ENCODE results near the gene ATP1A4.
"Not testable (repeated sequence)": the region's sequence is repeated elsewhere in the genome, so short reads cannot be mapped to it uniquely, and the experiment has no call there.

The ATP1A4 gene

DNA sequence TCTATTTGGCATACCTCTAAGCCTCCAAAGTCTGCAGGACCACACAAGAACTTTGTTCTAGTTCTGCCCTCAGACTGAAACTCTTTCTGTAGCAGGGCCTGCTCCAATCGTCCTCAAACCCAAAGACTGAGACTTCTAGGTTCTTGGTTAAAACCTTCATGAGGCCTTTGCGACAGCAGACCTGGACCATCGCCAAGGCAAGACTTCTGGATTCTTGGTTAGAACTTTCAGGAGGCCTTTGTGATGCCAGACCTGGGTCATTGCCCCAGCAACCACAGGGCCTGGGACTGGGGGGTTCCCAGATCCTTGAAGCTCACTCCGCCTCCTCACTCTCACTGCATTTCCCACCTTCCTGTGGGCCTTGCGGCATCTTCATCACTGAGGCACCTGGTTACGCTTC is at the start of gene ATP1A4:
ATP1A4 (plus strand) TSS at position 301 of the 400 bp plus-strand sequence. CDS start 438 bp downstream, outside the sequence.
- no peak for DNase-seq (ENCODE audit: low read depth)

DNA sequence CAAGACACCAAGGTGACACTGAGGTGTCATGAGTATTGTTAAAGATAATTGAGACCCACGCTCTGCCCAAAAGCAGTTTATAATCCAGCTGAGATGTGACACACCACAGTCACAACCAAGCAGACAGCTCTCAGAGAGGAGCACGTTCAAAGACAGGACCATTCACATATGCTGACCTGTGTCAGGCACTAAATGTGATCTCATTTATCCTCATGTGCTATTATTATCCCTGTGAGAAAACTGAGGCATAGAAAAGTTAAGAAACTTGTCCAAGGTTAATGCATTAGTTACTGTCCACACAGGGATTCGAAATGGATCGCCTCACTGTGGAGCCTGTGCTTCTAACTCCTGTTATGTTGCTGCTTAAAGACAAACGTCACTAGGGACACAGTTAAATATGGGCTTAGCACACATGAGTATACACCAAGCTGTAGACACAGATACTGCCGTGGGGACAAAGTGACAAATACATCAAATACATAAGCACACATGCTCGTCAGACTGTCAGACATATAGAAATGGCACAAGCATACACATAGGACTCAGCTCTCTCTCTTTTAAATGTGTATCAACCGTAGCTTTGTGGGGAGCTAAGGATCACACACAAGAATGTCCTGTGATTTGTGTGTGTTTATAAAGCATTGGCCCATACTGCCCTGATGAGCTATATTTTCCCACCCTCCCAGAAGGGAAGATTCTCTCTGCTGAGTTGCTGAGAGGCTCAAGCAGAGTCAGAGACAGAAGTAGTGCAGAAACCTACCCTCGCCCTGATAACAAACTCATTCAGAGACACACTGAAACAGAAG is 49.5 kb upstream of the ATP1A4 start:
- DNase-seq (ENCODE audit: low read depth): no peak

DNA sequence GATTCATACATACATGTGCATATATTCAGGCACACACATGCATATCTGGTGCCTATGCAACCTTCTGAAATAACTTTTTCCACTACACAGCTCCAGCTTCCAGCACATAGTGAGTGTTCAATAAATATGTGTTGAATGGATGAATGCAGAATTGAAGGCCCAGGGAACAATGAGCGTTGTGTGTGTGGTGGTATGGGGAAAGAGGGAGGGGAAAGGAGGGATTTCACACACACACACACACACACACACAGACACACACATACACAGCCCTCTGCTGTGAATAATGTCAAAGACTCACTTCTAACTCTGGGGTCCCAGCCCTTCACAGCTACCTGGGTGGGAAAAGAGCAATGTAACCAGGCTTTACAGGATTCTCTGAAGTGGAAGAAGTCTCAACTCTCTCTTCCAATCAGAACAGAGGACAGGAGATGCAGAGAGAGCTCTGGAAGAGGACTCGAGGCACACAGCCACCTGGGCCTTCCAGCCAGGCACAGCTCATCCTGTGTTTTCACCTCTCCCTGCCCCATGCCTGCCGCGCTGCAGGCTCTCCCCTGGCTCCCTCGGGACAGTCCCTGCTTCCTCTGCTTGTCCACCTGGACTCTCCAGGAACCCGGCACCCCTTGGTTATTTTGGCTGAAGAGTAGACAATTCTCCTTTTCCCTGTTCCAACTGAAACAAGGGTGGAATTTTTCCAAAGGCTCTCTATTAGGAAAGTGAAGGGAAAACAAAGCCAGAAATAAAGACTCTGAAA is 47.6 kb upstream of the ATP1A4 start:
- DNase-seq (ENCODE audit: low read depth): no peak

DNA sequence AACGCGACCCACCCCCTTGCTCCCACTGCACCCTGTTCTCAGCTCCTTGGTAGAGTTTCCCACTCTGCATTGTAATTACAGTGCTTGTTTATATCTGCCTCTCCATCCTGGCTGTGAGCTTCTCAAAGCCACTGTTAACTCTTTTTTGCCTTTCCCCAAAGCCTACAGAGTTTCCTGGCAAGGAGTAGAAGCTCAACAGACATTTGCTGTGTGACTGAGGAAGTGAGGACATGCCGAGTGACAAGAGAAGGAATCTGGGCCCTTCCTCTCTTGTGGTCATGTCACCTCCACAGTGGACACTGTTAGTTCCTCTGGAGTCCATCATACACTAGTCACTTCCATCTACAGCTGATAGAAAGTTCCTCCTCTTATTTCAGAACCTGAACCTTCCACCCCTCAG is 46.9 kb upstream of the ATP1A4 start:
- DNase-seq (ENCODE audit: low read depth): no peak

DNA sequence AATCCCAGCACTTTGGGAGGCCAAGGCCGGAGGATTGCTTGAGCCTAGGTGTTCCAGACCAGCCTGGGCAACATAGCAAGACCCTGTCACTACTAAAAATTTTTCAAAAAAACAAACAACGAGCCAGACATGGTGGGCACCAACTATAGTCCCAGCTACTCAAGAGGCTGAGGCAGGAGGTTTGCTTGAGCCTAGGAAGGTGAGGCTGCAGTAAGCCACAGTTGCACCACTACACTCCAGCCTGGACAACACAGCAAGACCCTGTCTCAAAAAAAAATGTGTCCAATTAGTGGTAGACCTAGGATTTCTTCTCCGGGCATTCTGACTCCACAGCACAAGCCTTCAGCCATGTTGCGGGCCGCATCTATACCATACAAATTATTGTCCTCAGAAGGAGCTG is 46.2 kb upstream of the ATP1A4 start:
- no peak for DNase-seq (ENCODE audit: low read depth)

DNA sequence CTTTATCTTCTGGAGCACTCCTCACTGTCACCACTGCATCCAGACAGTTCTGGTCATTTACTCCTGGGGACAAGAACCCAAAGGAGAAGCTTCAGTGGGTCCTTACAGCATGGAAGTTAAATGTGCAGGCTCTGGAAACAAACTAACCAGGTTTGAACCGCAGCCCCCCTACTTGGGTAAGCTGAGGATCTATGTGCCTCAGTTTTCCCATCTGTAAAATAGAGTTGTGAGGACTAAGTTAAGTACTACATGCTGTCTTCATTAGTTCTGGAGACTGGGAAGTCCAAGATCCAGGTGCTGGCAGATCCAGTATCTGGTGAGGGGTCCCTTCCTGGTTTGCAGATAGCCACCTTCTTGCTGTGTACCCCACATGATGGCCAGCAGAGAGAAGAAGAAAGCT is 43.9 kb upstream of the ATP1A4 start:
- no peak for DNase-seq (ENCODE audit: low read depth)

DNA sequence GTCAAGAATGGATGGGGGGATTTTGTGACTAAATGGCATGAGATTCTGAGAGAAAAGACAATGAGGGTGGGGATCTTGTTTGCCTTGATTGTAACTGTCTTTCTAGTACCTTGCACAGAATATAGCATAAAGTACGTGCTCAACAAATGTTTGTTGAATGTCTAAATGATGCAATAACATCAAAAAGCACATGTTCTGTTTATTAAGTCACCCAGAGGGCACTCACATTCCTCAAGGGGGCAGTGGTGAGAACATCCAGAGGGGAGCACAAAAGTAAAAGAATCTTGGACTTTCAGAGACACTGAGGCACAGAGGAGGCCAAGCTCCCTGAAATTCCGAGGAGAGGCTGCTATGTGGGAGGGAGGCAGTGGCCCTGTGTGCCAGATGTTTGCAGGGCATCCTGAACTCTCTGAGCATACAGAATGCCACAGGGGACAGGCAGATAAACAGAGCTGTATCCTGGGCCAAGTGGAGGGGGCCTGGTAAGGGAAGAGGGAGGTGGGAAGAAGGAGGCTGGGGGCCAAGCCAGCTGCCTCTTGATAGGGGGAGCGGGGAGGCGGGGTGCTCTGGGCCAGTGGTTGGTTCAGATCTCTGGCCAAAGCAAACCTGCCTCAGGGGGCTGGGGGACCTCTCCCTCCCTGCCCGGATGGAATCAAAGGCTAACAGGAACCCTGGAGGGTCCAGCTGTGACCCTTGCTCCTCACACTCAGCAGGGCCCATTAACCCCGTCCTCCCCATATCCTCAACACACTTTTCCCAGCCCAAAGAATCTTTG is 42.3 kb upstream of the ATP1A4 start:
- DNase-seq (ENCODE audit: low read depth): no peak

DNA sequence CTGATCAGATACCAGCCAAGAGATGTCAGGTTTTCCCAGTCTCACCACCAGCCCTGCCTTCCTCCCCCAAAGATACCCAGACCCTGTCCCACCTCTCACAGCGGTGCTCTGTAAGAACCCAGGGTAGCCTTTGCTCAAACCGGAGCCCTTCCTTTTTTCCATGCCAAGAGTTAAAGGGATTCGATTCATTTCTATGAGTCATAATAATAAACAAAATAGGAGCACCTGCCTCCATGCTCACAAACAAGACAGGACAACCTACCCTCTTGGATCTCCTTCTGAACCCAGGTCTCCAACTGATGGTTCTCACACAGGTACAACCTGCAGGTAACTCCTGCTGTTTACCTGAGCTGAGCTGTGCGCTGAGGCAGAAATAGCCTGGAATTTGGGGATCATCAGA is 41.7 kb upstream of the ATP1A4 start:
- DNase-seq (ENCODE audit: low read depth): no peak

DNA sequence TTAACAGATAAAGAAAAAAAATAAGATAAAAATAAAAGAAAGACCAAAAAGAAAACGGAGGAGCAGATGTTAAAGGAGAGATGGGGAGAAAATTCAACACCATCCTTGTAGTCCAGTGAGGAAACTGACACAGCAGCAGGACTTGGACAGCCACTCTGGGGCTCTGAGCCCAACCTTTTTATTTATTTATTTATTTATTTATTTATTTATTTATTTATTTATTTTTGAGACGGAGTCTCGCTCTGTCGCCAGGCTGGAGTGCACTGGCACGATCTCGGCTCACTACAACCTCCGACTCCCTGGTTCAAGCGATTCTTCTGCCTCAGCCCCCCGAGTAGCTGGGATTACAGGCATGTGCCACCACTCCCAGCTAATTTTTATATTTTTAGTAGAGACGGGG is 39.9 kb upstream of the ATP1A4 start:
- not testable (repeated sequence) for DNase-seq (ENCODE audit: low read depth)

DNA sequence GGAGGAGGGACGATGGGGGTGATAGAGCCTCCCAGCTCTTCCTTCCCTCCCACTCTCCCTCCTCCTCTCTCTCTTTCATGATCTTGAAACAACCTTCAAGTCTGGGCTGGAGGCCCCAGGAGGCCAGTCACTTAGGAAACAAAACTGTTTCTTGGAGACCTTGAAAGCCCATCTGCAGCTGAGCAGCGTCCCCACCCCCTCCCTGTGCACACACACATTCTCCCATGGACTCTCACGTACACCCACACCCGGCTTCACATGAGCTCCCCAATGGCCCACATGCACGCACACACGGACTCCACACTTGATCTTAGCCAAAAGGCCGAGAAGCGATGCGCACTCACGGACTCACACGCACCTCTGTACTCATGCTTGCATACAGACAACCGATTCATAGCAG is 39.0 kb upstream of the ATP1A4 start:
- no peak for DNase-seq (ENCODE audit: low read depth)

DNA sequence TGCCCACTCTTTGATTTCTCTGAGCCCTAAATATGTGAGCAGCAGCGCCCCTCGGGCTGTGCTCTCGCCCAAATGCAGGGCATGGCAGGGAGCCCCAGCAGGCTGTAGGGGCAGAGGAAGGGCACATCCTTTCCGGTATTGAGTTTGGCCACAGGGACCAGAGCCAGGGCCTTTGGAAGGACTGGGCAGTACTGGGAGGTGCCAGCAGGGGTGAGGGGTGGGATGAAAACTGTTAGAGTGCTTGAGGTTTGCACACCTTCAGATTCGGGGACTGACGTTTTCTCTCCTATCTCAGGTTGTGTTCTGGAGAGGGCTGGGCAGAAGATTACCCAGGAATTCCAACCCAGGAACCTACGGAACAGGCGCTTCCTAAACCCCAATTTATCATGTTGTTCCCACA is 38.0 kb upstream of the ATP1A4 start:
- no peak for DNase-seq (ENCODE audit: low read depth)

DNA sequence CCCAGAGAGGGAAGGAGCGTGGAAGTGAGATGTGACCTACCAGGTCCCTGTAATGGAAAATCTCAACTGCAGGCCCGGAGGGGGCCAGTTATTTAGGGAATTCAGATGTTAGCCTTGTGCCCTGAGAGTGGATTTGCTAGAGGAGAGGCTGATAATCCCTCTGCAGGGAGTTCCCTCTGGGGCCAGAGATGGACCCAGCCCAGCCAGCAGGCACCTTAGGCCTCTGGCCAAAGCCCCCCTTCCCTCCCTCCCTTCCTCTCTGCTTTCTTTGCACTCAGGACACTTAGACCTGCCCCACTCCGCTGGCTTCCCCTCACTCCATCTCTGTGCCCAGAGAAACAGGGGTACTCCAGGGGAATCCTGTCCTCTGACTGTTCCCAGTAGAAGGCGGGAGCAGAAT is 37.3 kb upstream of the ATP1A4 start:
- no peak for DNase-seq (ENCODE audit: low read depth)

DNA sequence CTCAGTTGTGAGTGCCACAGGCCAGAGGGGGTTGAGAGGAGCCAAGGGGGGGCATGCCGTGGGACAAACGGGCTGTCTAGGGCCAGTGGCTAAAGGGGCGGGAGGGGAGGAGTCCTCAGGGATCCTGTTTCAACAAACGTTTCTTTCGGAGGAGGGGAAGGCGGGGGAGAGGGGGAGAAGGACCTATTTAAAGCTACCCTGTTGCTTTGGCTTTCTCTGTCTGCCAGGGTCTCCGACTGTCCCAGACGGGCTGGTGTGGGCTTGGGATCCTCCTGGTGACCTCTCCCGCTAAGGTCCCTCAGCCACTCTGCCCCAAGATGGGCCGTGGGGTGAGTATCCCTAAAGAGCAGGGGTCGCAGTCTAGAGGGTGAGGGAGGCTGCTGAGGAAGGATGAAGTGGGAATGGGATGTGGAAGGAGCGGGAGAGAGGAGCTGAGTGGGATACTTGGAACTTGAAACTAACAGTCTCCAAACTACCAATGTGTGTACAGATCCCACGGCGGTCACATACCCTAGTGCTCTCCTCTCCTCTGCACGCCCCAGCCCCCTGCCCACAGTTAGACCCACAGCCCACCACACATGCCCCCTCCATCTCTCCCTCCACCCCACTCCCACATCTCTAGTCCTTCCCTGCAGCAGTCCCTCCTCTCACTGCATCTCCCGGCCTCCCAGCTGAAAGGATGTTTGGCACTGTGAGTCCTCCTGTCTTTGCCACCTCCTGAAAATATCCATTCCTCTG is 35.7 kb upstream of the ATP1A4 start, which contains the start of gene ATP1A2:
ATP1A2 (plus strand) TSS at position 215 of the 738 bp plus-strand sequence; CDS start at position 318, 103 bp downstream.
- no peak for DNase-seq (ENCODE audit: low read depth)

DNA sequence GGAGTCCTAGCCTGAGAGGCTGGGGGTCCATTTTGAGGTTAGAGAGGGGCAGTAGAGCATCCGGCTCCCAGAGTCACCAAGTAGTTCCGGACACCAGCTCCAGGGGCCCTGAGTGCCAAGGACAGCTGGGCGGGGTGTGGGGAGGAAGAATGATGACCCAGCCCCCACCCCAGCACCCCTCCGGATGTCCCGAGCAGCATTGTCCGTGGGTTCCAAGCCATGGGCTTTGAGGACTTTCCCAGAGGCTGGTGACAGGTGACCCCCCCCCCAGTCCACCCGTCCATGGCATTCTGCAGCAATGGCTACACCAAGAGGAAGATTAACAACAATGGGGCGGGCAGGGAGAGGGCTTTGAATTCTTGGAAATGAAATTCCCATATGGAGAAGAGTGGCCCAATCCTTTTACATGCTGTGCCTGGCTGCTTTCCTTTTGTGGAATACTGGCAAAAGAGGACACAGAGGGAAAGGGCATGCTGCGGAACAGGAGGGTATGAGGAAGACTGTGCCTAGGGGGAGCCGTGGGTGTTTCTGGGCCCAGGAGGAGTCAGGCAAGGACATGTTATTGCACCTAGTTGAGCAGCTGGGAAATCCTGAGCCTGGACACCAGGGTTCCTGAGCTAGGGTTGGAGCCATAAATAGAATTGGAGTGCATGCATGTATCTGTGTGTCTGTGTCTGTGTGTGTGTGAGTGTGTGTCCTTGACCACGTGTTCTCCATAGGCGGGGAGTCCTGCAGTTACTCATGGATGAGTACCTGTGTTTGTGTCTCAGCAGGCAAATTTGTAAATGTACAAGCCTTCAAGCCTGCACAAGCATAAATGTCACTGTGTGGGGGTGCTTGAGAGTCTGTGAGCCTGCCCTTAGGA is 34.9 kb upstream of the ATP1A4 start:
- DNase-seq (ENCODE audit: low read depth): no peak

DNA sequence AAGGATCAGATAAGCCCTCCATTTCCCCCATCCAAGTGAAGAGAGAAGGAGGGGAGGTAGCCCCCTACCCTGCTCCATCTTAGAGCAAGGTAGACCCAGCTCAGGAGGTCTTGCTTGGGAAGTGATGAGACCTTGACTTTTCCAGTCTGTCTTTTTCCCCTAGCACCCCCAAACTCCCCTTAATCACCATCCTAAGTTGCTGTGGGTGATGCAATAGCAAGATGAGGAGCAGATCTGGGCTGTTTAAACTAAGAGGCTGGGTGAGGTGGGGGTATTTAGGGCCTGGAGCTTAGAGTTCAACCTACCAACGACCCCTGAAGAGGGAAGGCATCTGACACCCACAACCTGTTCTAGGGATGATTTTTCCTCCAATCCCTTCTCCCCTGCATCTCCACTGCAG is 34.1 kb upstream of the ATP1A4 start:
- DNase-seq (ENCODE audit: low read depth): no peak

DNA sequence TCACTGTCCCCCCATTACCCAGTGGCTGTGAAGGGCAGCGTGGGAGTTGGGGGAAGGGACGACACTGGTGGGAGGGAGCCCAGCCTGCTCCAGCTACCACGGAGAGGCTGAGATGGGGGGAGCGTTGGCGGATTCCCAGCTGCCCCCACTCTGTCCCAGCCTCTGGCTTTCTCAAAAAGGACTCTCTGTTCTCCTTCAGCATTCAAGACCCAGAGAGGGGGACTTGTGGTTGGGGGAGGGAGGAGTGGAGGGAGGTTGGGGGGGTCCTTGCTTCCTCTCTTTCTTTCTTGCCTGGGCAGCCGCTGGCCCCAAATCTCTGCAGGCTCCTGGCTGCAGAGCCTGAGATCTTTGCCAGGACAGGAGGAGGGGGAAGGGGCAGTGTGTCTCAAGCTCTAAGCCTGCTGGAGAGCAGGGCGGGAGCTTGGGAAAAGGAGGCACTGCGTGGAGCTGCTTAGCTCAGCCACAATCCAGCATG is 33.7 kb upstream of the ATP1A4 start:
- DNase-seq (ENCODE audit: low read depth): no peak

DNA sequence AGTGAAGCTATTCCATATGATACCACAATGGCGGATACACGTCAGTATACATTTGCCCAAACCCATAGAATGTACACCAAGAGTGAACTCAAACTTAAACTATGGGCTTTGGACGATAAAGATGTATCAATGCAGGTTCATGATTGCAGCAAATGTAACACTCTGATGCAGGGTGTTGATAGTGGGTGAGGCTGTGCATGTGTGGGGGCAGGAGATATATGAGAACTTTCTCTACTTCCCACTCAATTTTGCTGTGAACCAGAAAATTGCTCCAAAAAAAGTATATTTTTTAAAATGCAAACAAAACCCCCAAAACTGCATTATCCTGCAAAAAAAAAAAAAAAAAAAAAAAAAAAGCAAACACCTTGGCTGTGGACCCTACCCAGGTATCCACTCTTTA is 32.5 kb upstream of the ATP1A4 start:
- DNase-seq (ENCODE audit: low read depth): no peak

DNA sequence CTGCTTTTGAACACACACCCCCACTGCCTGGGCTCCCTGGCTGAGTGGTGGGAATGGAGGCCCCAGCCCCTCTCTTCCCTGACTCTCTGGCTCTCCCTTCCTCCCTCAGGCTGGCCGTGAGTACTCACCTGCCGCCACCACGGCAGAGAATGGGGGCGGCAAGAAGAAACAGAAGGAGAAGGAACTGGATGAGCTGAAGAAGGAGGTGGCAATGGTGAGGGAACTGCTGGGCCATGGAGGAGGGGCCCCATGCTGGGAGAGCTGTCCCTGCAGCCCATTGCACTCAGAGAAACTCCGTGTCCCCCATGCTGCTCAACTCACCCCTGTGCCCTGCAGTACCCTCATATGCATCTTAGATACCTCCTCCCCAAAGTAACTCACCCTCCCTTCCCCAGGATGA is 30.6 kb upstream of the ATP1A4 start:
- no peak for DNase-seq (ENCODE audit: low read depth)

DNA sequence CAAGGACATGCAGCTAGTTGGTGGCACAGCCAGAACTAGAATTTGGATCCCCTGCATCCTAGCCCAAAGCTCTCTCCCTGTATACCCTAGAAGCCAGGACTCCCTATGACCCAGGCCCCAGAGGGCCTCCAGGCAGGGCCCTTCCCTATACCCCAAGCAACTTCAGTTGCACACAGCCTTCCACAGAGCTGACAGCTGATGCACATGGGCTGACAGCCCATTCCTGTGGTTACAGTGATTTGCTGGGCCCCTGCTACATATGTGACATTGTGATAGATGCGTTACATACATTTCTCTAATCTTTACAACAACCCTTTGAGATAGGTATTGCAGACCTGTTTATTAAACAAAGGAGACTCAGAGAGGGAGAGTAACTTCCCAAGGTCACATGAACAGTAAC is 30.0 kb upstream of the ATP1A4 start:
- DNase-seq (ENCODE audit: low read depth): no peak

DNA sequence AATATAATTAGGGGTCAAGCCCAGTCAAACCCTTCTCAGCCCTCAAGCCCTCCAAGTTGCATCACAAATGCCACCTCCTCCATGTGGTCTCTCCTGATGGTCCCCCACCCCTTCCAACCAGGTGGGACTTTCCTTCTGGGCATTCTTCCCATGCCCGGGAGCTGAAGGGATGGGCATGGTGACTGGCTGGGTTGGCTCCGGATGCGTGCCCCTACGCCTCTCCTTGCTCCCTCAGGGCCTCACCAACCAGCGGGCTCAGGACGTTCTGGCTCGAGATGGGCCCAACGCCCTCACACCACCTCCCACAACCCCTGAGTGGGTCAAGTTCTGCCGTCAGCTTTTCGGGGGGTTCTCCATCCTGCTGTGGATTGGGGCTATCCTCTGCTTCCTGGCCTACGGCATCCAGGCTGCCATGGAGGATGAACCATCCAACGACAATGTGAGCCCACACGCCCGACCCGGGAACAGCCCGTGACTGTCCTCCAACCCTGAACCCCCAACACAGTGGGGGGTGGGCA is 28.4 kb upstream of the ATP1A4 start:
- DNase-seq (ENCODE audit: low read depth): no peak

DNA sequence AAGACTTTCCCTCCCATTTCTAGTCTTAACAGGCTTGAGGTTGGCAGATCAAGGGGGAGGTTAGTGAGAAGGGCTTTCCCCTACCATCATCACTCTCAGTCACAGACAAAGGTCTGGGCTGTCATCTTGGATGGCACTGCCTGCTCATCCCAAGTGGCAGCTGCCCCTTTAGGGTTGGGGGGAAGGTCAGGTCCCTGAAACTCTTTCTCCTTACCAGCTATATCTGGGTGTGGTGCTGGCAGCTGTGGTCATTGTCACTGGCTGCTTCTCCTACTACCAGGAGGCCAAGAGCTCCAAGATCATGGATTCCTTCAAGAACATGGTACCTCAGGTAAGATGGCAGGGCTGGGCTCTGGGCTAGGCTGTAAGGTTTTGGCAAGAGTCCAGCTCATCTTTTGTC is 27.7 kb upstream of the ATP1A4 start:
- DNase-seq (ENCODE audit: low read depth): no peak
